ENCODE measurements around the gene ITGA11.

Gene ITGA11

DNA sequence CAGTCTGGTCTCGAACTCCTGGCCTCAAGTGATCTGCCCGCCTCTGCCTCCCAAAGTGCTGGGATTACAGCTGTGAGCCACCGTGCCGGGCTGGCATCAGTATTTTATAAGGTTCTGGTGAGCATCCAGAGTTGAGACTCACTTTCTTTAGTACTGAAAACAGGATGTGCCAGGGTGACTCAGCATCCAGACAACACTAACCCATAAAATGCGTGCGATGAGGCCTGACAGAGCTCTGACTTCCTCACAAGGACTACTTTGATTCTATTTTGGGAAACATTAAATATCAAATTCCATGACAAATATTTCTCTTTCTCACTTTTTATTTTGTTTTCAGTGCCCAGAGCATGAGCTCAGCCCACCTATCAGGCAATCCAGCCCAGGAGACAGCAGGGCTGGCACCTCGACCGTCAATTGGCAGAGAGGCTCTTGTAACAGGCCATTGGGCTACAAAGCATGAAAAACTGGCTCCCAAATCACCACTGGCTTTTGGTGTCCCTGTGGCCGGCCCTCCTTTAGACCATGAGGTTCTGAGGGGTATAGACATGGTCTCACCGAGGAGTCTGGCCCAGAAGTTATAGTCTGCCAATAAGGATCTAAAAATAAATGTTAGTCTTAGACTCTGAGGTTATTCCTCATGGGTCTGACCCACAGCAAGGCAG lies 79.4 kb downstream of the ITGA11 start:
- DNase-seq (ENCODE audit: low read depth in 2 of 2), result peak; percentile 23 to 28

DNA sequence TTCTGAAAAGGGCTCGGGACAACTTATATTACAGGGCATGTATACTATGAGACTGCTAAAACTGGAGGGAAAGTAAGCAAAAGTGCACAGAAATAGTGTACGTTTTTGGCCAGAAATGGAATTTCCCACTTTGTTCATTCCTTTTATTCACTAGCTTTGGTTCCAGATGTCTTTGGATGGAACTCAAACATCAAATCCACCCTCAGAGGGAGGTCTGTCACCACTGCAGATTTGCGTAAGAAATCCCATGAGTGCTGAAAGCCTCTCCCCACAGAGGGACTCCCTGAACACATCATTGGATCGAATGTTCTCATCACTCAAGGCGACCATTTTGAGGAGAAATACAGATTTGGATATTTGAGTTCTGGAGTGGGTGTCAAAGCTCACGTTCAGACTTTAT lies 82.8 kb downstream of the ITGA11 start:
- no peak for DNase-seq (ENCODE audit: low read depth in 2 of 2)

DNA sequence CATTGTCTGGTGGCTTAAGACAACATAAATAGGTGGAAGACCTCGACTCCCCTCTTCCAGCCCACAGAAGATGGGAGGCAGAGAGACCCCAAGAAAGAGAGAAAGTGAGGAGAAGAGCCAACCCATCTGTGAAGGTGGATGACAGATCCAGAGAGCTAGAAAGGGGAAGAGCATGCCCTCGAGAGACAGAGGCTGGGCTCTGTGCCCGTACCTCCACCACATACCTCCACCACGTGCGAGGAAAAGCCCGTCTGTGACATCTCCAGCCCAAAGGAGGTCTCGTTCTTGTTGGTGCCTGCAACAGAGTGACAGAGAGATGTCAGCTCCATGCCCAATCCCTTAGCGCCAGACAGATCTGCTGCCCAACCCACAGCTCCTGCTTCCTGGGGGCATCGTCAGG lies 83.4 kb downstream of the ITGA11 start:
- DNase-seq (ENCODE audit: low read depth in 2 of 2), result no peak

DNA sequence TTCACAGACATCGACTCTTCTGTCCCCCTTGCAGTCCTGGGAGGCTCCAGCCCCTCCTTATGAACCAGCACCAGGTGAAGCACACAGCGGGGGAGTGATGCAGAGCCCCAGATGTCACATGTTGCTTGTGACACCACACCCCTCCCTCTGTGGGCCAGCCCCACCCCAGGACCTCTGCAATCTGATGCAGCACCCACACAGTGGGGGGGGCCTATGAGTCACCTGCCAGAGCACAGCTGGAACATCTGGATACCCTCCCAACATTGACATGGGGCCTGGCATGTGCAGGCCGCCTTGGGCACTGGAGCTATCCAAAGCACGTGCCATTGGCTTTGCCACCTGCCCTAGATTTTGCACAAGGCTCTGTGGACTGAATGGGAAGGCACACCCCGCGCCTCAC lies 83.9 kb downstream of the ITGA11 start:
- DNase-seq (ENCODE audit: low read depth in 2 of 2), result no peak

DNA sequence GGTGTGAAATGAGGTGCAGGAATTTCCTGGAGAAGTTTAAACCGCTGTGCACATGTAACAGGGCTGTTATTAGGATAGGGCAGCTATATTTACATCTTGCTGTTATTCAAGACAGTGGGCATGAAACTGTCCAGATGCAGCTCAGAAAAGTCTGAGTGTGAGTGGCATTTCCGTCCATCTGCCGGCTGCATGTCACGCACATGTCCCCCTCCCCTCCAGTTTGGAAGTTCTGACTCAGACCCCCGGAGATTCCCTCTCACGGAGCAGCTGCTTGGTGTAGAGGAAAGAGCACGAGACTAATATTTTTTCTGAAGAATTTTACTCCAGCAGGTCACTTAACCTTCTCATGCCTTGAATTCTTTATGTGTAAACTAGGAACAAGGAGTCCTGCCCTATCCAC lies 84.6 kb downstream of the ITGA11 start:
- no peak for DNase-seq (ENCODE audit: low read depth in 2 of 2)

DNA sequence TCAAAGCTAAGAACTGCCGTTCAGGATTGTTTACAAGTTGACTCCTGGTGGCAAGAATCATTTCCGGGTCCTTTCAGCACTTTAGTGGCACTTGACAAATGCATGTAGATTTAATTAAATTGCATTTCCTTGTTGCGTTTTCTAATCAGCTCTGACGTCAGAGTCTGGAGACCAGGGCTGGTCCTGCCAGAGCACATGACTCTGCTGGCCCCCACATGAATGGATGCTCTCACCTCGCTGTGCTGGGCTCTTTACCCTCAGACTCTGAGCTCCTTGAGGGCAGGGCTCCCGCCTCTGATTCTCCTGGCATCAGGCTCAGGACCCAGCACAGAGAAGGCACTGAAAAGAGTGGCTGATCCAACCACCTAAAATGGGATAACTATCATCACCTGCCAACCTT lies 85.0 kb downstream of the ITGA11 start:
- DNase-seq (ENCODE audit: low read depth in 2 of 2), result no peak

DNA sequence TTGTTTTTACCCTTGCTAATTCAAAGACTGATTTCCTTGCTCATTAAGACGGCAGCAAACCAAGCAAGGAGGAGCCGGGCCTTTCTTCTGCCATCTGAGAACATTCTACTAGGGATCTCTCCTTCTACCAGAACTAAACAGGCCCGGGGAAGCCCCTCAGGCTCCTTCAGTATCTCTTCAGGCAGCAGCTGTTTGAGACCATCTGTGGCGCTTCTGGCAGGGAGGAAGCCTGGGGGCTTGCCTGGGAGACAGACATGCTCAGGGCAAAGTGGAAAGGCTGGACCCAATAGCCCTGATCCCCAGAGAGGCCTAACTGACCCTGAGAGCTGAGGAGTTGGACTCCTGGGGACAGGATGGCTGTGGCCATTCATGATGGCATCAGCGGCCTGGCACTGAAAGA lies 86.5 kb downstream of the ITGA11 start:
- DNase-seq (ENCODE audit: low read depth in 2 of 2), result no peak

DNA sequence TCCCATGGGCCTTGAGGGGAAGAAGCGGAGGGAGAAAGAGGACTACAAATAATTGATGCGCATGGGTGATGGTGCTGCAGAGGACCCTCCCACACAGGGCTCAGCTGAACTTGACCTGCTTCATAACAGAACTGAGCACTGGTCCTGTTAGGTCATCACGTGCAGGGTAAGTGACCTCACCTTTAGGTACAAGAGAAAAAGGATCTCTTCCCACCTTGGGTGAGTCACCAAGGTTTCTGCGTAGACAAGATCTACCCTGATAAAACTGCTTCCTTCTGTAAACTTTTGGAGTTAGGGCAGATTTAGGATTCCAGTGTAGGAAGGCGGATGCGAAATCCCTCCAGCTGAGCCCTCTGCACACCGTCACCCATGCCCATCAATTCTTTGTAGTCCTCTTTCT lies 87.4 kb downstream of the ITGA11 start:
- DNase-seq (ENCODE audit: low read depth in 2 of 2), result no peak

DNA sequence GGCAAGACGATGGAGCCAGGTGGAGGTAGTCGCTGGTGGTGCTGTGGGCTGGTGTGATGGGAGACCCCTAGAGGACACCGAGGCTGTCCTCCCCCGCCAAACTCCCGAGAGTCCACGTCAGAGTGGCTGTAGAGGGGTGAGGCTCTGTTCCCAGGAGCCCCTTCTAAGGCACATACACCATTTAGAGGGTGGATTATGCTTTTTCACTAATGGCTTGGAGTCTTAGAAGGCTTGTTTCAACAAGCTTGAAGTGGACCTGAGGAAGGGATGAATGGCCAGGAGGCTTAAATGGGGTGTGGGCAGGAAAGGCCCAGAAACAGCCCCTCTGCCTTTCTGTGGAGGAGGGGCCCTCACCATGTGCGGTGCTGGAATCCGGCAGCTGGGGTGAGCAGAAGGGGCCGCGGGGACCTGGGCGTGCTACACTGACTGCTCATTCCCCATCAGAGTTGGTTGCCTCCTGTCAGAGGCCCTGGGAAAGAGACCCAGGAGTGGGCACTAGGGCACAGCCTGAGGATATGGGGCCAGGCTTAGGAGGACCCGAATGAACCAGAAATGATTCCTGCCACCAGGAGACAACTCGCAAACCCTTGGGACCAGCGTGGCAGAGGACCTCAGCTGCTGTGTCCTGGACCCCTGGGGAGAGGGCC lies 88.3 kb downstream of the ITGA11 start:
- DNase-seq (ENCODE audit: low read depth in 2 of 2), result no peak

DNA sequence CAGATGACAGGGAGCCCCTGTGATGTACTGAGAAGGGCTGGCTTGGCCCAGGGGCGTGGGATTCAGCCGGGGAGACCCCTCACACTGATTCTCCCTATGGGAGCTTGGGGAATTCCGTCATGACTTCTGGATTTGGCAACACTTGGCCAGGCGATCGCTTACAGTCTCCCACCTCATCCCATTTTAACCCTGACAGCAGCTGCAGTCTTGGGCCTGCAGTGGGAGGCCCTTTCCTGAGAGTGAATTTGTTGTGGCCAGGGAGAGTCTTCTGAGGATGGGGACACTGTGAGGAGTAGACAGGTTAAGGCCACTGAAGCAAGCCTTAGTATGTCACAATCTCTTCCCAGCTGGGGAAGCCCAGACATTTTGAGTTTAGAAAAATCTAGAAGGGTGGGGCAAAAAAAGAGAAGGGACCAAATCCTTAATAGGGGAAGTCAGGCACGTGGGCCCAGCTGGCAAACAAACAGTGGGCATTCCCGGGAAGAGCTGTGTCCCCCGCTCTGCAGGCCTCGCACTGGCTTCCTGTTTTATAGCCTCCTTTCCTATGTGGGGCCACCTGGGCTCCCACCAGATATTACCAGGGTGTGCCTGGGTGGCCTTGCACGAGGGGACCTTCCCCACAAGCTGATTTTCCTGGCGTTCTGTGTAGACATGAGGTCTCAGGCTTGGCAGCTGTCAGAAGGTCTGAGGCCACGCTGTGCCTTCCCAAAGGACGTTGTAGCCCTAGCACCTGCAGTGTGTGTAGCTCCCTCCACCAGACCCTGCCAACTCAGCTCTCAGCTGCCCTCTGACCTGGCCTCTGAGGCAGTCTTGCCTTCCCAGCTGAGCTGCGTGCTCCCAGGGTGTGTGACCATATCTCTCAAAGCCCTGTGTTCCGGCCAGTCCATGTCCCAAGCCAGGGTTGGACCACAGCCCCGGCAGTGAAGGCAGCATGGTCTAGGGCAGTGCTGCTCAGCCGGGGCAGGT lies 89.9 kb downstream of the ITGA11 start:
- DNase-seq (ENCODE audit: low read depth in 2 of 2), result no peak

DNA sequence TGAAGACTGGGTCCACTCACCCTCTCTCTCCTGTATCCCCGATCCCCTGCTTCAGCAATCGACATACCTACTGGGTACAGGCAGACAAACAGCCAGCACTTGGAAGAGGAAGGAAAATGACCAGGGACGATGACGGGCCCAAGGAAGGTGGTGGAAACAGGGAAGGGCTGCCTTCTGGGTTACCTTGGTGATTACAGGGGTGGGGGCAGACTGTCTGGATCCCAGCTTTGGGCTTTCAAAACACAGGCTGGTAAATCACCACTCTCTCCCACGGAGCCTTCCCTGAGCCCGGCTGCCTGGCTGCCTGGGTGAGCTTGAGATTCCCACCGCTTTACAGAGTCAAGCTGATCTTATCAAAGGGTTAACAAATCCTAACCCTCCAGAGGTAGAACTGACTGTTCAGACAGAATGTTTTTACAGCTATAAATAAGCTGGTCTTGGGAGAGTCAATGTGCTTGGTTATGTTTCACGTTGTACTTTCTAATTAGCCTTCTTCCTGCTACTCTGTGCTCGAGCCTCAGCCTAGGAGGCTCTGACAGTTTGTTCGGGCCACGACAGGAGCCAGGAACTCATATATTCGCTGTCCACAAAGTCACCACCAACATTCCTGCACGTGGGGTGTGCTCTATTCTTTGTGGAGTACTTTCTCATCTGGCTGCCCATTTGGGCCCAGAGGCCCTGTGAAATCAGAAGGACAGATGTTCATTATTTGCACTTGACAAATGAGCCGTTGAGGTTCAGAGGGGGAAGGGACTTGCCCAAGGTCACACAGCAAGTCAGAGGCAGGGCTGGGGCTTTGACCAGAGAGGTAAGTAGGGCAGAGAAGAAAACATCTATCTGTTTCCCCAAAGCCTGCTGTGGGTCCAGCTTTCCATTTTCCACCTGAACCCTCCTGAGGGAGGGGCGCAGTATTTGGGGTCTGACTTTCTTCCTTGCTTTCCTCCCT lies 91.0 kb downstream of the ITGA11 start:
- no peak for DNase-seq (ENCODE audit: low read depth in 2 of 2)

DNA sequence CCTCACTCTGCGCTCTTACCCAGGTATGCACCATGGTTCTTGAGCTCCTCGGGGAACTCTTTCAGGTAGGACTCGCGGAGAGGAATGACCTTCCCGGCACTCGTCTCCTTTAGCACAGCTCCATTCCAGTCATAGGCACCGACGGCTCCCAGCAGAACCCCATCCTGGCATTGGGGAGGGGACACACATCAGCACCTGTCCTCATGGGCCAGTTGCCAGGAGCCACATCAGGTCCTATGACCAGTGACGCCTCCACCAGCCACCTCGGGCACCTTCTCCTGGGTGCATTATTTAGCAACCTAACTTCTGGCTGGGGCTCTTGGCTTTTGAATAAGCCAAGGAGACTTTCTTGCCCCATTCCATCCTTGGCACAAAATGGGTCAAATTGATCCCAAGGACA lies 92.5 kb downstream of the ITGA11 start:
- no peak for DNase-seq (ENCODE audit: low read depth in 2 of 2)

DNA sequence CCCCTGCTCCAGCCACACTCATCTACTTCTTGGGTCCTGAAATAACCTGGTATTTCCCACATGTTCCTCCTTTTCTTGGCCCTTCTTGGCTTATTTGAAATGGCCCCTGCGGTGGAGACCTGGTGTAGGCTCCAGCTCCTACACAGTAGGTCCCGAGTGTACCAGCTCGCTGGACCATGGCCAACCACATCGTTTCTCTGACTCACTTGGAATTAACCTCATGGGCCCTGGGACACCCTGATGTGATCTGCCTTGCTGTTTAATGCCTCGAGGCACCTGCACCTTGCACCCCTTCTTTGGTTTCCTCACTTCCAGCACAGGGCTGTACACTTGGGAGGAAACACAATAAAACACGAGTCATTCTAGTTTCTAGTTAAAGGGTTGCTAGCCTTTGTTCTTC lies 94.1 kb downstream of the ITGA11 start:
- DNase-seq (ENCODE audit: low read depth in 2 of 2), result no peak

DNA sequence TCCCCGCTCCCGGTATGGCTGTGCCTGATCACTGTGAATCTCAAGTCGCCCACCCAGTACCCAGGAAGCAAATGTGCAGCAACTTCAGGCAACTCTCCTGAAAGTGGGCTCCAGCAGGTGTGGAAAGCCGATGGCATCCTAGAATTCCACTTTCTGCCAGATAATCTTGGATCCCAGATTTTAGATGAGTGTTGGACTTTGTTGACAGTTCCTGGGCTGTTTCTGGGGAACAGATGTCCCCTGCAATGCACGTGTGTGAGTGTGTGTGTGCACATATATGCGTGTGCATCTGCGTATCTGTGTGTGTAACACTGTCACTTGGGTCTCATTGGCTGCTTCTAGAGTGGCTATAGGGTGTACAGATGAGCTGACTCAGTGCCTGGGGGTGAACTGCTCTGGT lies 95.4 kb downstream of the ITGA11 start:
- no peak for DNase-seq (ENCODE audit: low read depth in 2 of 2)

DNA sequence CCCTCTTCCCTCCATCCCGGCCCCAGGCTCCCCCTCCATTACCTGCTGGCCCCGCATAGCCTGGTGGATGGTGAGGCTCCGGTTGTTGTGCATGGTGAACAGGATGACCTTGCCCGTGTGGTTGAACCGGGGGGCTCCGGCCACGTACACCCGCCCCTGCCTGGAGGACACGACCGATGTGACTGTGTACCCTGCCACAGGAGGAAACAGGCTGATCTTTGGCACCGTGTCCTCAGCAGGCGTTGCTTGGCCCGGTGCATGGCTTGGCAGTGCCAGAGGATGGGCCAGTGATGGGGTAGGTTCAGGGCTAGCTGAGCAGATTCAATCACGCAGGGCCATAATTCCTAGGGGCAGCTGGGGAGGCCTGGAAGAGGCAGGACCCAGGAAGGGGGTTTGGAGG lies 96.3 kb downstream of the ITGA11 start:
- no peak for DNase-seq (ENCODE audit: low read depth in 2 of 2)

DNA sequence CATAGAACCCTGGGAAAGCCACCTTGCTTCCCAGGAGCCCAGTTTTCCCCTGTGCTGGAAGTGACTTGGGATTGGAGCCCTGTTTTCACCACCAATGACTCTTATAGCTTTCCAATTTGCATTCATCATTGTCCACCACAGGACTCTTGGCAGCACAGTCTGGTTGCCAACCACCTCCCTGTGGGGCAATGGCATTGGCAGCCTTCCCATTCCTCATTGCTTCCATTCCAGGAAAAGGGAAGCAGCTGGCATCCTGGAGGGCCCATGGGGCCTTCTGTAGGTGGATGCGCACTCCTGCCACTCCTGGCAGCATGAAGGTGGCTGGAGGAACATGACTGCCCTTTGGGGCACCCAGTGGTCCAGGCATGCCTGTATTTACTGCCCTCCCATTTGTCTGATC lies 96.7 kb downstream of the ITGA11 start:
- no peak for DNase-seq (ENCODE audit: low read depth in 2 of 2)

DNA sequence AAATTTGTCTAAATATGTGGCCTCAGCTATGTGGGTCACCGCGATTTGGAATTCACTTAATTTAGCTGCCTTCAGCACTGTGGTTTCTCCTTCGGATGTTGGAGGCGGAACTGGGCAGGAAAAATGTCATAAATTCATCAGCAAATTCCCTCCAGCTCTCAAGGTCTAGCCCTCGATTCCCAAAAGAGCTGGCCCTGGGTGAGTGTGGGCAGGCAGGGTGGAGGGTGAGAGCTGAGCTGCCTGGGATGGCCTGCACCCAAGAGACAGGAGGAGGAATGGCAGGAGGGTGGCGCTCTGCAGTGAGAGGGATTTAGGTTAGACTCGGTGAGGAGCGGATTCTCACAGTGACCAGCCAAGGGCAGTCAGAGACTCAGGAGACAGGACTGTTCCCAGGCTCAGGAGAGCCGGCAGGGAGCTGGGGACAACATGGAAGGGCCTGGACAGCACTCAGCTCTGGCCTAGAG lies 97.3 kb downstream of the ITGA11 start:
- DNase-seq (ENCODE audit: low read depth in 2 of 2), result no peak

DNA sequence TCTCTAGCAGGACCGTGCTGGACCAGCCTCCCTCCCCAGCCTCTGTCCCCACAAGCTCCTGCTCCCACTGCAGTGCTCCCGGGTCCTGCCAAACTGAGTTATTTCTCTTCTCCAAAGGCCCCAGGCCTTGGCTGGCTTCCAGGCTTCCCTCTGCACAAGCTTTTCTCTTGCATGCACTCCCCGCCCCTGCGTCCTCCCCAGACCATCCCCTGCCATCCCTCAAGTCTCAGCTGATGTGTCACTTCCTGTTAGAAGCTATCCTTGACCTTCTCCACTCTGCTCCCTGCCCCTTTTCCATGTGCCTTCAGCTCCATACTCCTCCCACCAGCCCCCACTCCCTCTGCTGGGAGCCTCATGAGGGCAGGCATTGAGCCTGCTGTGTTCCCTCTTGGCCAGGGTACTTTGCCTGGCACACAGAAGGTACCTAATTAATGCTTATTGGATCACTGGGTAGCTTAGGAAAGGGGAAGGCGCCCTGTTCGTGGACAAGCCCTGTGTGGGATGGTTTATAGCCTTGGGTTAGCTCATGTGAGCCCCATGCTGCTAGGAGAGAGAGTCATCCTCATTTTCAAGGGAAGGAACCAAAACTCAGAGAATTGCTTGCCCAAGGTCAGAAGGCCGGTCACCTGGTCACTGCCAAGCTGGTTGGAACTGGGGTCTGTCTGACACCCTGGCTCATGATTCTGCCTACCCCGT lies 98.0 kb downstream of the ITGA11 start:
- no peak for DNase-seq (ENCODE audit: low read depth in 2 of 2)

DNA sequence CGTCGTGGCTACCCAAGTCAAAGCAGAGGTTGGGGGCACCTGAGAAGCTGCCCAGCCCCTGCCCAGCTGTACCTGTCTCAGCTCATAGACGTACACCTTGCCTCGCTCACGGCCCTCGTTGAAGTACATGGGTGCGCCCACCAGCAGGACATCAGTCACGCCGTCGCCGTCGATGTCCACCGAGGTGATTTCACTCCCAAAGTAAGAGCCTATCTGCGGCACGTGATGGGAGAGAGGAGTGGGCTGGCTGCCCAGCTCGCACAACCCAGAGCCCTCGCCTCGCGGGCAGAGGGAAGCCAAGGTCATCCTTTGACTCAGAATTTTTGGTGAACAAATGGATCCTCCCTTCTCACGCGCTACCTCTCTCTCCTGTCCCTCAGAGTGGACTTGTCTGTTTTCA lies 99.7 kb downstream of the ITGA11 start:
- DNase-seq (ENCODE audit: low read depth in 2 of 2), result no peak

DNA sequence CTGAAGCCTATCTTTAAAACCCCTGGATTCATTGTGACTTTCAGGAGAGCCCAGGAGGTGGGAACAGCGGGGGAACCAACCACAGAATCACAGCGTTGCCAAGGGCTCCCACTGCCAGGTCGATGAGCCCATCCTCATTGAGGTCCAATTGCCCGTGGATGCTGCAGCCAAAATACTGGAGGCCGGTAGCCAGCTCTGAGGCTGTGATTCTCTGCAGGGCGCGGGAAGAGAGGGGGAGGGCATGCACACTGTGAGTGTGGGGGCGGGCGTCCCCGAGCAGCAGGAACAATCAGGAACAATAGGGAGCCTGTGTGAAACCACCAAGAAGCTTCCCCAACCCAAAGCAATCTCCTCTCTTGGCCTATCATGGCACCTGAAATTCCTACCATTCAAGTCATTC lies 101.1 kb downstream of the ITGA11 start:
- no peak for DNase-seq (ENCODE audit: low read depth in 2 of 2)

DNA sequence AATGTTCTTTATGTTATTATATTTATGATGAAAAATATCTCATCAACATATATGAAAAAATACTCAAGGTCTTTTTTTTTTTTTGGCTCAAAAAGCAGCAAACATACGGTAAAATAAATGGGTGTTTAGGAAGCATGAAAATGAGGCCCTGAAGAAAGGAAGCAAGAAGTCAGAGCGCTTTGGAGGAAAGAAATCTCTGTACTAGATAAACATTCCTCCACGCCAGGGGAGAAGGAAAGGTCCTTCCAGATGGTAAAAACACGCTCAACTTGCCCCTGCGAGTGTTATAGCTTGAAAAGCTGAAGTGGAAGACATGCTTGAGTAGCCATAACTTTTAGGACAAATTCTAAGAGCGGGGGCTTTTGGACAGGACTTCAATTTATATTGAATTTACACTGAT lies 101.5 kb downstream of the ITGA11 start:
- no peak for DNase-seq (ENCODE audit: low read depth in 2 of 2)
